HepG2 (cell line): ENCODE results near the gene TIMP3.

Experiments
- CBX2 ChIP-seq, 2 experiments: fragments of 200-600 bp in 1 of 2; sonication (generic); formaldehyde crosslinking in 1 of 2; IDR thresholded peaks; 2 replicates each; pipeline versions ENCODE4 v1.7.0 to v1.8.1; 2018 to 2022; ENCODE audit warnings: low read depth in 2 of 2, low read length in 1 of 2, mild to moderate bottlenecking in 1 of 2, missing genetic modification reagents in 1 of 2
- CTCF ChIP-seq: sonication (generic); formaldehyde crosslinking; IDR thresholded peaks from 2 replicates; pipeline ENCODE4 v1.5.0; 2020; ENCODE audit warnings: mild to moderate bottlenecking, missing genetic modification reagents, moderate library complexity
- JUN ChIP-seq: sonication (generic); formaldehyde crosslinking; IDR thresholded peaks from 2 replicates; pipeline ENCODE4 v1.4.0; 2020; ENCODE audit warnings: mild to moderate bottlenecking, missing genetic modification reagents
- KLF15 ChIP-seq: sonication (generic); formaldehyde crosslinking; IDR thresholded peaks from 2 replicates; pipeline ENCODE4 v1.8.1; 2023; ENCODE audit warnings: borderline replicate concordance, mild to moderate bottlenecking, inconsistent platforms, missing genetic modification reagents, mixed read lengths
- MXI1 ChIP-seq: IDR thresholded peaks from 3 replicates; pipeline ENCODE4 v1.6.1; 2012; ENCODE audit warnings: low read depth, low read length, inconsistent platforms, borderline replicate concordance
- REST ChIP-seq, 2 experiments: IDR thresholded peaks; 2 replicates each; pipeline ENCODE4 v1.6.1; 2011 to 2012; ENCODE audit warnings: low read length in 2 of 2, borderline replicate concordance in 1 of 2, low read depth in 1 of 2, mild to moderate bottlenecking in 1 of 2, moderate library complexity in 1 of 2
- SOX6 ChIP-seq, 2 experiments: fragments of 450-650 bp in 1 of 2; sonication (generic) in 1 of 2; formaldehyde crosslinking in 1 of 2; IDR thresholded peaks; 2 replicates each; pipeline versions ENCODE4 v1.4.0 to v1.6.1; 2017 to 2020; ENCODE audit warnings: antibody characterized with exemption in 1 of 2, mild to moderate bottlenecking in 1 of 2, missing genetic modification reagents in 1 of 2
- TP53 ChIP-seq: sonication (generic); formaldehyde crosslinking; conservative IDR thresholded peaks from 2 replicates; pipeline ENCODE4 v1.4.0; 2020; ENCODE audit warnings: missing genetic modification reagents
- ZFAT ChIP-seq: sonication (generic); formaldehyde crosslinking; conservative IDR thresholded peaks from 2 replicates; pipeline ENCODE4 v1.8.1; 2023; ENCODE audit warnings: missing genetic modification reagents, inconsistent platforms
- TF ChIP-seq, protein P1 (sequence below): sonication (generic); formaldehyde crosslinking; IDR thresholded peaks from 2 replicates; pipeline ENCODE4 v1.4.0; 2020; ENCODE audit warnings: missing genetic modification reagents

- TF ChIP-seq CTCF (CRISPR knock-in tag) (no peak), REST (IDR thresholded peaks at IDR 0.05; ENCODE audit: borderline replicate concordance in 1 of 2, low read depth in 1 of 2, low read length in 2 of 2) (no peak), MXI1 (no peak), KLF15 (CRISPR knock-in tag) (no peak), TP53 (CRISPR knock-in tag) (no peak), CBX2 (IDR thresholded peaks at IDR 0.05; ENCODE audit: low read depth, low read length) (no peak), CBX2 (CRISPR knock-in tag; IDR thresholded peaks at IDR 0.05; ENCODE audit: low read depth) (no peak), ZFAT (CRISPR knock-in tag) (no peak), SOX6 (IDR thresholded peaks at IDR 0.05) (no peak), SOX6 (CRISPR knock-in tag; IDR thresholded peaks at IDR 0.05) (no peak), JUN (no peak)
- TF ChIP-seq, protein P1, sequence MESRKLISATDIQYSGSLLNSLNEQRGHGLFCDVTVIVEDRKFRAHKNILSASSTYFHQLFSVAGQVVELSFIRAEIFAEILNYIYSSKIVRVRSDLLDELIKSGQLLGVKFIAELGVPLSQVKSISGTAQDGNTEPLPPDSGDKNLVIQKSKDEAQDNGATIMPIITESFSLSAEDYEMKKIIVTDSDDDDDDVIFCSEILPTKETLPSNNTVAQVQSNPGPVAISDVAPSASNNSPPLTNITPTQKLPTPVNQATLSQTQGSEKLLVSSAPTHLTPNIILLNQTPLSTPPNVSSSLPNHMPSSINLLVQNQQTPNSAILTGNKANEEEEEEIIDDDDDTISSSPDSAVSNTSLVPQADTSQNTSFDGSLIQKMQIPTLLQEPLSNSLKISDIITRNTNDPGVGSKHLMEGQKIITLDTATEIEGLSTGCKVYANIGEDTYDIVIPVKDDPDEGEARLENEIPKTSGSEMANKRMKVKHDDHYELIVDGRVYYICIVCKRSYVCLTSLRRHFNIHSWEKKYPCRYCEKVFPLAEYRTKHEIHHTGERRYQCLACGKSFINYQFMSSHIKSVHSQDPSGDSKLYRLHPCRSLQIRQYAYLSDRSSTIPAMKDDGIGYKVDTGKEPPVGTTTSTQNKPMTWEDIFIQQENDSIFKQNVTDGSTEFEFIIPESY (CRISPR knock-in tag), result no peak
These were observed 440 bp upstream of the TIMP3 start for GRCh38 chr22:32800994-32801536.
